ENCODE results near the gene LBH.

DNA sequence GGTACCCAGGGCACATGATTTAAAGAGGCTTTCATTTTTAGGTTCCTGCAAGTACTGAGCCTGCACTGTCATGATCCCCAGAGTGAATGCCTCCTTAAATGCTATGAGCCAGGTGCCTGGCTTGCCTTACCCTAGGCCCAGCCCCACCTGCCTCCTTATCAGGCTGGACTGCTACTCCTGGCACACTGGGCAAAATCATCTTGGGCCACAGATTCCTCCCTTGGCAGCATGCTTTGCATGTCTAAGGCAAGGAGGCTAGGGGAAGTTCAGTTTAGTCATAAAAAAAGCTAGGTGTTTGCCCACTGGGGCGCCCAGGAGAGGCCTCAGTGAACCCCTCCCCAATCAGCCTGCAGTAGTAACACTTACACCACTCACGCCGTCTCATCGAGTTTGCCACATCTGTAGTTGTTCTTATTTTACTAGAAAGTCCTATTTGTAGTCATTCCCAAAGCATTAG is 45.1 kb downstream of the LBH start:
- TF ChIP-seq POLR2AphosphoS5 (IDR thresholded peaks at IDR 0.05; ENCODE audit: insufficient read depth, low read depth, low read length) (no peak), EZH2 (IDR thresholded peaks at IDR 0.05; ENCODE audit: borderline replicate concordance, low read depth, low read length, severe bottlenecking) (no peak), POLR2A (IDR thresholded peaks at IDR 0.05; ENCODE audit: low read depth, low read length) (no peak), FOS (IDR thresholded peaks at IDR 0.05; ENCODE audit: borderline replicate concordance, insufficient read depth, low read length) (no peak)
- TF ChIP-seq, protein P1, sequence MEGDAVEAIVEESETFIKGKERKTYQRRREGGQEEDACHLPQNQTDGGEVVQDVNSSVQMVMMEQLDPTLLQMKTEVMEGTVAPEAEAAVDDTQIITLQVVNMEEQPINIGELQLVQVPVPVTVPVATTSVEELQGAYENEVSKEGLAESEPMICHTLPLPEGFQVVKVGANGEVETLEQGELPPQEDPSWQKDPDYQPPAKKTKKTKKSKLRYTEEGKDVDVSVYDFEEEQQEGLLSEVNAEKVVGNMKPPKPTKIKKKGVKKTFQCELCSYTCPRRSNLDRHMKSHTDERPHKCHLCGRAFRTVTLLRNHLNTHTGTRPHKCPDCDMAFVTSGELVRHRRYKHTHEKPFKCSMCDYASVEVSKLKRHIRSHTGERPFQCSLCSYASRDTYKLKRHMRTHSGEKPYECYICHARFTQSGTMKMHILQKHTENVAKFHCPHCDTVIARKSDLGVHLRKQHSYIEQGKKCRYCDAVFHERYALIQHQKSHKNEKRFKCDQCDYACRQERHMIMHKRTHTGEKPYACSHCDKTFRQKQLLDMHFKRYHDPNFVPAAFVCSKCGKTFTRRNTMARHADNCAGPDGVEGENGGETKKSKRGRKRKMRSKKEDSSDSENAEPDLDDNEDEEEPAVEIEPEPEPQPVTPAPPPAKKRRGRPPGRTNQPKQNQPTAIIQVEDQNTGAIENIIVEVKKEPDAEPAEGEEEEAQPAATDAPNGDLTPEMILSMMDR (IDR thresholded peaks at IDR 0.05; ENCODE audit: extremely low read depth in 1 of 2, insufficient read depth in 1 of 2, low read depth in 1 of 2, low read length in 2 of 2) = no peak
- TF ChIP-seq, protein P2, sequence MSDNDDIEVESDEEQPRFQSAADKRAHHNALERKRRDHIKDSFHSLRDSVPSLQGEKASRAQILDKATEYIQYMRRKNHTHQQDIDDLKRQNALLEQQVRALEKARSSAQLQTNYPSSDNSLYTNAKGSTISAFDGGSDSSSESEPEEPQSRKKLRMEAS (IDR thresholded peaks at IDR 0.05; ENCODE audit: insufficient read depth, insufficient read length) = no peak

Measured in endothelial cell of umbilical vein (primary cell).